ENCODE data around the gene C17orf50.

The C17orf50 gene

GRCh38 chr17:35760587-35760986 lies at the start of gene C17orf50:
Gene C17orf50 (plus strand): TSS chr17:35760887. CDS start chr17:35760942, 55 bp downstream.
- in situ Hi-C loops (cut with MboI; ENCODE audit: low pct_unique_long_range_greater_than_20kb, low sequenced_read_pairs, unreplicated experiment): no loop called here
- no peak for DNase-seq (ENCODE audit: low spot score)
- TF ChIP-seq CTCF (IDR thresholded peaks at IDR 0.05; ENCODE audit: extremely low read depth, insufficient read depth, missing control alignments): no peak

GRCh38 chr17:35710950-35711349 lies 49.7 kb upstream of the C17orf50 start:
- DNase-seq (ENCODE audit: low spot score): no peak
- in situ Hi-C loops (cut with MboI; ENCODE audit: low pct_unique_long_range_greater_than_20kb, low sequenced_read_pairs, unreplicated experiment): no loop called here
- no peak for TF ChIP-seq CTCF (IDR thresholded peaks at IDR 0.05; ENCODE audit: extremely low read depth, insufficient read depth, missing control alignments)

GRCh38 chr17:35713069-35713728 lies 47.5 kb upstream of the C17orf50 start:
- no peak for TF ChIP-seq CTCF (IDR thresholded peaks at IDR 0.05; ENCODE audit: extremely low read depth, insufficient read depth, missing control alignments)
- in situ Hi-C loops (cut with MboI; ENCODE audit: low pct_unique_long_range_greater_than_20kb, low sequenced_read_pairs, unreplicated experiment): no loop called here
- no peak for DNase-seq (ENCODE audit: low spot score)

GRCh38 chr17:35714988-35715387 lies 45.7 kb upstream of the C17orf50 start:
- no peak for TF ChIP-seq CTCF (IDR thresholded peaks at IDR 0.05; ENCODE audit: extremely low read depth, insufficient read depth, missing control alignments)
- in situ Hi-C loops (cut with MboI; ENCODE audit: low pct_unique_long_range_greater_than_20kb, low sequenced_read_pairs, unreplicated experiment): no loop called here

GRCh38 chr17:35715416-35715815 lies 45.3 kb upstream of the C17orf50 start:
- TF ChIP-seq CTCF (IDR thresholded peaks at IDR 0.05; ENCODE audit: extremely low read depth, insufficient read depth, missing control alignments): no peak
- in situ Hi-C loops (cut with MboI; ENCODE audit: low pct_unique_long_range_greater_than_20kb, low sequenced_read_pairs, unreplicated experiment): no loop called here
- no peak for DNase-seq (ENCODE audit: low spot score)

More at GRCh38 chr17:35714988-35715387, 45.7 kb upstream of the C17orf50 start:
- no peak for DNase-seq (ENCODE audit: low spot score)

GRCh38 chr17:35716173-35716572 lies 44.5 kb upstream of the C17orf50 start:
- no peak for TF ChIP-seq CTCF (IDR thresholded peaks at IDR 0.05; ENCODE audit: extremely low read depth, insufficient read depth, missing control alignments)
- in situ Hi-C loops (cut with MboI; ENCODE audit: low pct_unique_long_range_greater_than_20kb, low sequenced_read_pairs, unreplicated experiment): no loop called here
- no peak for DNase-seq (ENCODE audit: low spot score)

Measured in GM13977 (cell line).